ENCODE data around the gene MPZL2. TPM values are rescaled to one million over a fixed set of nuclear protein-coding genes. Genes with fewer than 3 reads are reported as not detected.

MPZL2 gene
- total and polyA plus RNA-seq, 10 of the 15 experiments (the other 5 are each of a cell fraction or from before 2014, with no cell fraction given), result 0.81 to 4.8 (median 3.1) TPM

- TF ChIP-seq PAX8 (IDR thresholded peaks at IDR 0.05) (no peak), ZBTB40 (IDR thresholded peaks at IDR 0.05; ENCODE audit: borderline replicate concordance) (peak; percentile 64; the same call in 1 of the 2 replicates), GATAD2B (conservative IDR thresholded peaks at IDR 0.05; ENCODE audit: low read depth) (peak; percentile 36; the same call in 1 of the 2 replicates), CREB1 (IDR thresholded peaks at IDR 0.05; ENCODE audit: low read depth) (0 out of 2 replicates have a peak, but pooled peaks have one; percentile 23), ETV6 (conservative IDR thresholded peaks at IDR 0.05 in 1 of 2, IDR thresholded peaks at IDR 0.05 in 1 of 2; ENCODE audit: borderline replicate concordance in 1 of 2, low read depth in 1 of 2) (peak in 1 of 2 experiments; percentile 87; a peak in 2 of 4 replicates), RUNX3 (IDR thresholded peaks at IDR 0.05; ENCODE audit: low read length) (peak; percentile 98), MEF2A (IDR thresholded peaks at IDR 0.05; ENCODE audit: insufficient read depth, low read depth, low read length) (0 out of 2 replicates have a peak, but pooled peaks have one; percentile 44), ZBTB11 (CRISPR knock-in tag; IDR thresholded peaks at IDR 0.05) (no peak), CTCF (IDR thresholded peaks at IDR 0.05 in 2 of 3, conservative IDR thresholded peaks at IDR 0.05 in 1 of 3; ENCODE audit: control insufficient read depth in 2 of 3, extremely low read depth in 1 of 3, insufficient read depth in 1 of 3, low read depth in 3 of 3, low read length in 3 of 3) (no peak)
Observed at GRCh38 chr11:118227865-118228785, 36.0 kb downstream of the MPZL2 start (continued).

Data from GM12878 (cell line).